Measurements from ENCODE around the gene CAMK4.

The CAMK4 gene

GRCh38 chr5:111299067-111299481 is 74.9 kb downstream of the CAMK4 start:
- Histone ChIP-seq H3K4me1 (ENCODE audit: control insufficient read depth, insufficient read depth, low read length) (no peaks in the 10 kb centered on the region), H3K27ac (ENCODE audit: extremely low read depth, low read depth, low read length) (no peak overlapping the region), H3K36me3 (ENCODE audit: control insufficient read depth in 2 of 2, insufficient read depth in 1 of 2, low read length in 2 of 2) (no peaks in the 10 kb centered on the region), H3K4me3 (ENCODE audit: low read depth, low read length) (no peak overlapping the region), H3K9me3 (ENCODE audit: control insufficient read depth, insufficient read depth, low read depth, low read length) (no peaks in the 10 kb centered on the region)
- POLR2A ChIA-PET: no interaction called here
- CTCF ChIA-PET: no interaction called here
- TF ChIP-seq ZNF280D (tag by site-specific recombination; IDR thresholded peaks at IDR 0.05) (0 out of 2 replicates have a peak, but pooled peaks have one; percentile 58), ZNF394 (tag by site-specific recombination; IDR thresholded peaks at IDR 0.05; ENCODE audit: borderline replicate concordance) (0 out of 2 replicates have a peak, but pooled peaks have one; percentile 28), ZNF549 (tag by site-specific recombination; IDR thresholded peaks at IDR 0.05) (0 out of 2 replicates have a peak, but pooled peaks have one; percentile 49), SETDB1 (IDR thresholded peaks at IDR 0.05; ENCODE audit: insufficient read length, low read length) (peak; percentile 91), ZNF626 (tag by site-specific recombination; IDR thresholded peaks at IDR 0.05) (peak; percentile 49; the same call in 1 of the 2 replicates), TRIM28 (IDR thresholded peaks at IDR 0.05; ENCODE audit: borderline replicate concordance, low read length) (peak; percentile 82; the same call in 1 of the 2 replicates), ZNF529 (tag by site-specific recombination; IDR thresholded peaks at IDR 0.05; ENCODE audit: insufficient replicate concordance) (peak; percentile 12), ZNF610 (tag by site-specific recombination; IDR thresholded peaks at IDR 0.05; ENCODE audit: borderline replicate concordance) (0 out of 2 replicates have a peak, but pooled peaks have one; percentile 52), ZNF585B (tag by site-specific recombination; IDR thresholded peaks at IDR 0.05) (peak; percentile 61), ZNF514 (tag by site-specific recombination; IDR thresholded peaks at IDR 0.05) (no peak), SCRT2 (tag by site-specific recombination; IDR thresholded peaks at IDR 0.05) (0 out of 2 replicates have a peak, but pooled peaks have one; percentile 20), ZFHX2 (tag by site-specific recombination; conservative IDR thresholded peaks at IDR 0.05) (no peak)
- TF ChIP-seq, protein P1, sequence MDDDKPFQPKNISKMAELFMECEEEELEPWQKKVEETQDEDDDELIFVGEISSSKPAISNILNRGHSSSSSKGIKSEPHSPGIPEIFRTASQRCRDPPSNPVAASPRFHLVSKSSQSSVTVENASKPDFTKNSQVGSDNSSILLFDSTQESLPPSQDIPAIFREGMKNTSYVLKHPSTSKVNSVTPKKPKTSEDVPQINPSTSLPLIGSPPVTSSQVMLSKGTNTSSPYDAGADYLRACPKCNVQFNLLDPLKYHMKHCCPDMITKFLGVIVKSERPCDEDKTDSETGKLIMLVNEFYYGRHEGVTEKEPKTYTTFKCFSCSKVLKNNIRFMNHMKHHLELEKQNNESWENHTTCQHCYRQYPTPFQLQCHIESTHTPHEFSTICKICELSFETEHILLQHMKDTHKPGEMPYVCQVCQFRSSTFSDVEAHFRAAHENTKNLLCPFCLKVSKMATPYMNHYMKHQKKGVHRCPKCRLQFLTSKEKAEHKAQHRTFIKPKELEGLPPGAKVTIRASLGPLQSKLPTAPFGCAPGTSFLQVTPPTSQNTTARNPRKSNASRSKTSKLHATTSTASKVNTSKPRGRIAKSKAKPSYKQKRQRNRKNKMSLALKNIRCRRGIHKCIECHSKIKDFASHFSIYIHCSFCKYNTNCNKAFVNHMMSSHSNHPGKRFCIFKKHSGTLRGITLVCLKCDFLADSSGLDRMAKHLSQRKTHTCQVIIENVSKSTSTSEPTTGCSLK (tag by site-specific recombination; IDR thresholded peaks at IDR 0.05): no peak

DNA sequence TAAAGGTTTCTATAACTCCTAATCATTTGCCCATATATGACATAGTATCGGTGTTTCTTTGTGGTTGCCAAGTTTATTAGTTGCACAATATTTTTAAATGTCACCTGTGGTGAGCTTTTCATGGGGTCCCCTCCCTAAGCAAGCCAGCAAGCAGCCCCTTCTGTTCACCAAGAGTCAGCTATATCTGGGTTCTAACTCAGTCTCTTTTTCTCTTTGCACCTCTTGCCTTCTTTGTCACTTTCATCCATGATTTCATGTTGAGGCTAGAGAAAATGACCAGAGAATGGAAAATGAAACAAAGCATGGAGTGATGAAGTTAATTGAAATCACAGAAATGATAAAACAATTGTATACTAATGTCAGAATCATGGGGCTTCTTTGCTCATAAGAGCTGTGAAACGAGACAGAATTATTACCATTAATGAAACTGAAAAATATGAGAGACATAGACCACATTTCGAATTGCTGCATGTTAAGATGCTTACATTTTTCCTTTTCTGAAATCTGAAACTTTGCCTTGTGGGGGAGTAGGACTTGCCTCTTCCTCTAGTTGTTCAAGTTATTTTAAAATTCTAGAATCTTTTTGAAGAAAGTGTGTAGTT is 75.7 kb downstream of the CAMK4 start:
- H3K36me3 ChIP-seq (ENCODE audit: control insufficient read depth in 2 of 2, insufficient read depth in 1 of 2, low read length in 2 of 2): no peaks in the 10 kb centered on the region
- TF ChIP-seq BCL11A (tag by site-specific recombination; IDR thresholded peaks at IDR 0.05; ENCODE audit: low read depth) (no peak), OVOL3 (tag by site-specific recombination; IDR thresholded peaks at IDR 0.05) (no peak), GLIS2 (tag by site-specific recombination; IDR thresholded peaks at IDR 0.05) (no peak), ZNF561 (tag by site-specific recombination; IDR thresholded peaks at IDR 0.05; ENCODE audit: borderline replicate concordance) (no peak), ZNF548 (tag by site-specific recombination; IDR thresholded peaks at IDR 0.05) (no peak), ZFP41 (tag by site-specific recombination; IDR thresholded peaks at IDR 0.05; ENCODE audit: borderline replicate concordance) (no peak), ZXDB (tag by site-specific recombination; IDR thresholded peaks at IDR 0.05) (no peak), BCL11B (tag by site-specific recombination; IDR thresholded peaks at IDR 0.05; ENCODE audit: low read depth) (no peak), ZNF677 (tag by site-specific recombination; IDR thresholded peaks at IDR 0.05) (no peak), ZNF585B (tag by site-specific recombination; IDR thresholded peaks at IDR 0.05) (no peak)
- H3K27ac ChIP-seq (ENCODE audit: extremely low read depth, low read depth, low read length): no peak overlapping the region
- ChIA-PET POLR2A (no interaction called here), CTCF (no interaction called here)
- no peak overlapping the region for H3K4me3 ChIP-seq (ENCODE audit: low read depth, low read length)
- no peaks in the 10 kb centered on the region for H3K9me3 ChIP-seq (ENCODE audit: control insufficient read depth, insufficient read depth, low read depth, low read length)
- no peaks in the 10 kb centered on the region for H3K4me1 ChIP-seq (ENCODE audit: control insufficient read depth, insufficient read depth, low read length)

Data from HEK293 (cell line).